Measurements from ENCODE around the gene TM9SF2.

- TF ChIP-seq CTCF (conservative IDR thresholded peaks at IDR 0.05) (no peak), ZFX (IDR thresholded peaks at IDR 0.05) (no peak)
Measured at GRCh38 chr13:99459099-99459850, 42.0 kb upstream of the TM9SF2 start.

Measured in C4-2B (cell line).